SK-N-SH (cell line): ENCODE data around the gene PGM5. TPM values are rescaled to one million over a fixed set of nuclear protein-coding genes. Genes with fewer than 3 reads are reported as not detected.

Experiments
- CTCF ChIA-PET: fragments of 300-600, 350-600 bp; formaldehyde crosslinking; extraction: SDS; loops from one replicate; lab custom pipeline; 2021; lab: Yijun Ruan, JAX
- POLR2A ChIA-PET: fragments of 350-600 bp; sonication (Branson Sonifier 250); formaldehyde crosslinking; extraction: SDS; loops from one replicate; lab custom pipeline; 2020; ENCODE audit warnings: antibody characterized with exemption, inconsistent platforms; lab: Yijun Ruan, JAX
- DNase-seq: peaks from one replicate; pipeline ENCODE4 v3.0.0; 2012
- H2AFZ ChIP-seq: fragments of 200-600 bp; sonication (generic); 2 replicates; pipeline ENCODE4 v1.8.1; 2016; ENCODE audit warnings: antibody characterized with exemption, mild to moderate bottlenecking, low read depth
- H3F3A ChIP-seq: fragments of 200-600 bp; sonication (generic); replicated peaks from 2 replicates; pipeline ENCODE3; 2016; ENCODE audit warnings: antibody characterized with exemption, mild to moderate bottlenecking; ENCODE audit not compliant: insufficient read depth
- H3K27ac ChIP-seq, 2 experiments: fragments of 200-500 bp in 1 of 2; fragments of 200-600 bp in 1 of 2; sonication (Bioruptor generic) in 1 of 2; sonication (generic), shearing (Covaris generic) in 1 of 2; 2 replicates each; pipeline versions ENCODE4 v1.5.1 to v1.6.1; 2014 to 2016; ENCODE audit warnings: low read depth in 2 of 2, inconsistent platforms in 1 of 2, low read length in 1 of 2, mild to moderate bottlenecking in 1 of 2, mixed read lengths in 1 of 2
- H3K27me3 ChIP-seq: fragments of 200-600 bp; sonication (generic), shearing (Covaris generic); 2 replicates; pipeline ENCODE4 v1.6.1; 2016; ENCODE audit warnings: mixed run types; ENCODE audit not compliant: insufficient read depth
- H3K36me3 ChIP-seq, 2 experiments: fragments of 200-500 bp in 1 of 2; fragments of 200-600 bp in 1 of 2; sonication (Bioruptor generic) in 1 of 2; sonication (generic) in 1 of 2; replicated peaks in 1 of 2; 2 replicates each; pipeline versions ENCODE3 to v1.5.1; 2014 to 2016; ENCODE audit warnings: low read length in 1 of 2, mild to moderate bottlenecking in 1 of 2; ENCODE audit not compliant: insufficient read depth in 2 of 2, control insufficient read depth in 1 of 2
- H3K4me1 ChIP-seq, 2 experiments: fragments of 200-500 bp in 1 of 2; fragments of 200-600 bp in 1 of 2; sonication (Bioruptor generic) in 1 of 2; sonication (generic), shearing (Covaris generic) in 1 of 2; 2 replicates each; pipeline versions ENCODE4 v1.5.1 to v1.6.1; 2014 to 2016; ENCODE audit warnings: low read depth in 1 of 2, low read length in 1 of 2, mixed run types in 1 of 2; ENCODE audit not compliant: insufficient read depth in 2 of 2, control insufficient read depth in 1 of 2
- H3K4me2 ChIP-seq: fragments of 200-600 bp; sonication (generic), shearing (Covaris generic); 2 replicates; pipeline ENCODE4 v1.6.1; 2017; ENCODE audit warnings: mixed run types
- H3K4me3 ChIP-seq, 2 experiments: fragments of 200-500 bp in 1 of 2; fragments of 200-600 bp in 1 of 2; sonication (Bioruptor generic) in 1 of 2; sonication (generic), shearing (Covaris generic) in 1 of 2; 2 replicates each; pipeline versions ENCODE4 v1.5.1 to v1.8.1; 2014 to 2016; ENCODE audit warnings: low read depth in 2 of 2, inconsistent platforms in 1 of 2, low read length in 1 of 2, mild to moderate bottlenecking in 1 of 2, mixed read lengths in 1 of 2, moderate library complexity in 1 of 2
- H3K79me2 ChIP-seq: fragments of 200-600 bp; sonication (generic); 2 replicates; pipeline ENCODE4 v1.8.1; 2017; ENCODE audit warnings: mild to moderate bottlenecking; ENCODE audit not compliant: insufficient read depth
- H3K9ac ChIP-seq: fragments of 200-600 bp; sonication (generic); 2 replicates; pipeline ENCODE4 v1.6.1; 2017; ENCODE audit warnings: mixed run types
- H3K9me2 ChIP-seq: fragments of 200-600 bp; sonication (generic); 2 replicates; pipeline ENCODE4 v1.6.1; 2017; ENCODE audit warnings: mixed run types
- H3K9me3 ChIP-seq: fragments of 200-600 bp; sonication (generic); 2 replicates; pipeline ENCODE4 v1.6.1; 2017; ENCODE audit warnings: mixed run types, mild to moderate bottlenecking, moderate library complexity
- H4K20me1 ChIP-seq: fragments of 200-600 bp; sonication (generic); 2 replicates; pipeline ENCODE4 v1.6.1; 2017; ENCODE audit warnings: mild to moderate bottlenecking, mixed run types; ENCODE audit not compliant: insufficient read depth
- ELF1 ChIP-seq: IDR thresholded peaks from 2 replicates; pipeline ENCODE4 v1.4.0; 2012
- EP300 ChIP-seq, 2 experiments: IDR thresholded peaks; 2 replicates each; pipeline versions ENCODE4 v1.4.0 to v1.6.1; 2012; ENCODE audit warnings: borderline replicate concordance in 1 of 2, low read depth in 1 of 2, low read length in 1 of 2
- FOSL2 ChIP-seq: IDR thresholded peaks from 2 replicates; pipeline ENCODE4 v1.4.0; 2012; ENCODE audit warnings: low read depth, mild to moderate bottlenecking, moderate library complexity, borderline replicate concordance
- FOXJ3 ChIP-seq: sonication (generic); formaldehyde crosslinking; IDR thresholded peaks from 2 replicates; pipeline ENCODE4 v1.5.1; 2020; ENCODE audit warnings: mild to moderate bottlenecking, missing genetic modification reagents
- GATA2 ChIP-seq: sonication (generic); formaldehyde crosslinking; IDR thresholded peaks from 2 replicates; pipeline ENCODE4 v1.5.0; 2020; ENCODE audit warnings: mild to moderate bottlenecking, missing genetic modification reagents
- MEF2A ChIP-seq: IDR thresholded peaks from 2 replicates; pipeline ENCODE4 v1.4.0; 2012; ENCODE audit warnings: low read depth, borderline replicate concordance
- MXI1 ChIP-seq: IDR thresholded peaks from 2 replicates; pipeline ENCODE4 v1.6.1; 2012; ENCODE audit warnings: mild to moderate bottlenecking, low read depth, low read length, improper control_type of control experiment
- PBX3 ChIP-seq: IDR thresholded peaks from 2 replicates; pipeline ENCODE4; 2012
- RCOR1 ChIP-seq: fragments of 150-350 bp; IDR thresholded peaks from 2 replicates; pipeline ENCODE4 v1.6.1; 2017; ENCODE audit warnings: antibody characterized with exemption, low read length
- RXRA ChIP-seq: IDR thresholded peaks from 2 replicates; pipeline ENCODE4 v1.4.0; 2012; ENCODE audit warnings: low read depth, mild to moderate bottlenecking, borderline replicate concordance
- SMC3 ChIP-seq: IDR thresholded peaks from 2 replicates; pipeline ENCODE4 v1.6.1; 2012; ENCODE audit warnings: low read depth, low read length, improper control_type of control experiment
- TCF12 ChIP-seq: IDR thresholded peaks from 2 replicates; pipeline ENCODE4 v1.4.0; 2012
- TEAD4 ChIP-seq: IDR thresholded peaks from 2 replicates; pipeline ENCODE4 v1.4.0; 2012; ENCODE audit warnings: mild to moderate bottlenecking, borderline replicate concordance; ENCODE audit not compliant: insufficient read depth
- USF1 ChIP-seq: IDR thresholded peaks from 2 replicates; pipeline ENCODE4 v1.4.0; 2012; ENCODE audit warnings: low read depth, borderline replicate concordance
- whole genome bisulfite sequencing: methylation state at CpG from one replicate; pipeline ENCODE4 v1.1.6; 2017; ENCODE audit warnings: low lambda C conversion rate; 5-methylcytosine and 5-hydroxymethylcytosine counted together
- polyA plus RNA-seq, 3 experiments: library from polyadenylated mRNA; depleted of rRNA; stranded (reverse); fragments of >200 nt; gene quantifications; 2 replicates each; pipeline ENCODE4 v1.2.3, GENCODE V29; 2012
- TF ChIP-seq, protein P1 (sequence below): fragments of 200-600 bp; sonication (generic); IDR thresholded peaks from 2 replicates; pipeline ENCODE4 v1.6.1; 2017; ENCODE audit warnings: antibody characterized with exemption, mild to moderate bottlenecking, moderate library complexity
- TF ChIP-seq, protein P2 (sequence below): fragments of 150-350 bp; IDR thresholded peaks from 2 replicates; pipeline ENCODE4 v1.6.1; 2016; ENCODE audit warnings: mild to moderate bottlenecking, low read depth, low read length

The PGM5 gene
- polyA plus RNA-seq, 1 of the 3 experiments (the other 2 are of a cell fraction): not detected

GRCh38 chr9:68428481-68428880 is 72.1 kb downstream of the PGM5 start:
- no peak overlapping the region for H3K9ac ChIP-seq
- WGBS: 7% methylated on average over 2 of the region's 2 CpGs
- H3K4me3 ChIP-seq: no peak overlapping the region
- H3K27me3 ChIP-seq: no peaks in the 10 kb centered on the region
- no peak for DNase-seq
- H3K9me3 ChIP-seq: no peaks in the 10 kb centered on the region
- H3K4me2 ChIP-seq: no peak overlapping the region
- no peak for TF ChIP-seq MEF2A
- no peak for TF ChIP-seq RXRA
- no peak for TF ChIP-seq EP300 (IDR thresholded peaks at IDR 0.05; ENCODE audit: borderline replicate concordance in 1 of 2, low read depth in 1 of 2, low read length in 1 of 2)
- TF ChIP-seq, protein P1, sequence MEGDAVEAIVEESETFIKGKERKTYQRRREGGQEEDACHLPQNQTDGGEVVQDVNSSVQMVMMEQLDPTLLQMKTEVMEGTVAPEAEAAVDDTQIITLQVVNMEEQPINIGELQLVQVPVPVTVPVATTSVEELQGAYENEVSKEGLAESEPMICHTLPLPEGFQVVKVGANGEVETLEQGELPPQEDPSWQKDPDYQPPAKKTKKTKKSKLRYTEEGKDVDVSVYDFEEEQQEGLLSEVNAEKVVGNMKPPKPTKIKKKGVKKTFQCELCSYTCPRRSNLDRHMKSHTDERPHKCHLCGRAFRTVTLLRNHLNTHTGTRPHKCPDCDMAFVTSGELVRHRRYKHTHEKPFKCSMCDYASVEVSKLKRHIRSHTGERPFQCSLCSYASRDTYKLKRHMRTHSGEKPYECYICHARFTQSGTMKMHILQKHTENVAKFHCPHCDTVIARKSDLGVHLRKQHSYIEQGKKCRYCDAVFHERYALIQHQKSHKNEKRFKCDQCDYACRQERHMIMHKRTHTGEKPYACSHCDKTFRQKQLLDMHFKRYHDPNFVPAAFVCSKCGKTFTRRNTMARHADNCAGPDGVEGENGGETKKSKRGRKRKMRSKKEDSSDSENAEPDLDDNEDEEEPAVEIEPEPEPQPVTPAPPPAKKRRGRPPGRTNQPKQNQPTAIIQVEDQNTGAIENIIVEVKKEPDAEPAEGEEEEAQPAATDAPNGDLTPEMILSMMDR: no peak
- H3K4me1 ChIP-seq: no peaks in the 10 kb centered on the region
- H3K79me2 ChIP-seq: no peaks in the 10 kb centered on the region
- no peaks in the 10 kb centered on the region for H4K20me1 ChIP-seq
- no peak overlapping the region for H3K27ac ChIP-seq
- no peak overlapping the region for H2AFZ ChIP-seq
- H3K36me3 ChIP-seq: no peaks in the 10 kb centered on the region
- ChIA-PET CTCF (no interaction called here), POLR2A (no interaction called here)
- no peaks in the 10 kb centered on the region for H3K9me2 ChIP-seq
- H3F3A ChIP-seq: no peaks in the 10 kb centered on the region

DNA sequence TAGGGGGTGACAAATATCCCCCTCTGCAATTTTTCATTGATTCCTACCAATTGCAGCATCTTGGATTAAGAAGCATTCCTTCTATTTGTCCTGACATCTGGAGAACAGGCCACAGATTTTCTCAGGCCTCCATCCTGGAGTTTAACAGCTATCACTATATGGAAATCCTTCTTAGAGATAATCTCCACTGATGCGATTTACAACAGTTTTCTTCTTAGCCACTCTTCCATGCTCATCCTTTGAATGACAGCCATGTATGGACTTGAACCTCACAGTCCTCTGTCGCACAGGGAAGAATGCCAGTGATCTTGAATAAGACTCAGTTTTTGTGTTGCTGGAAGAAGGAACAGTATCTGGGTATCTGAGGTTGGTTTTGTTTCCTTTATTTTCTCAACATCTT is 73.2 kb downstream of the PGM5 start:
- POLR2A ChIA-PET: no interaction called here
- no peak overlapping the region for H3K27ac ChIP-seq
- H3K4me3 ChIP-seq: no peak overlapping the region
- no peak overlapping the region for H3K4me2 ChIP-seq
- H3F3A ChIP-seq: no peaks in the 10 kb centered on the region
- CTCF ChIA-PET: interaction anchor here (0.6 kb wide), 1 partner anchor 13 kb away, joined by 3 read pairs; no protein-coding TSS in a partner anchor
- no peaks in the 10 kb centered on the region for H3K9me2 ChIP-seq
- TF ChIP-seq RCOR1: no peak
- H3K27me3 ChIP-seq: no peaks in the 10 kb centered on the region
- H3K79me2 ChIP-seq: no peaks in the 10 kb centered on the region
- WGBS: 25% methylated on average over 2 of the region's 2 CpGs
- no peak overlapping the region for H2AFZ ChIP-seq
- H3K4me1 ChIP-seq: no peaks in the 10 kb centered on the region
- DNase-seq: no peak
- no peaks in the 10 kb centered on the region for H3K9me3 ChIP-seq
- no peak overlapping the region for H3K9ac ChIP-seq
- H3K36me3 ChIP-seq: no peaks in the 10 kb centered on the region
- no peaks in the 10 kb centered on the region for H4K20me1 ChIP-seq

GRCh38 chr9:68431307-68431706 is 74.9 kb downstream of the PGM5 start:
- CTCF ChIA-PET: no interaction called here
- no peaks in the 10 kb centered on the region for H3K79me2 ChIP-seq
- H4K20me1 ChIP-seq: no peaks in the 10 kb centered on the region
- H3F3A ChIP-seq: no peaks in the 10 kb centered on the region
- DNase-seq: no peak
- no peak overlapping the region for H2AFZ ChIP-seq
- no peak for TF ChIP-seq FOSL2
- no peak for TF ChIP-seq USF1
- no peak for TF ChIP-seq FOXJ3 (CRISPR knock-in tag)
- no peak for TF ChIP-seq MXI1
- no peak for TF ChIP-seq SMC3
- no peak for TF ChIP-seq GATA2 (CRISPR knock-in tag)
- TF ChIP-seq PBX3: no peak
- TF ChIP-seq EP300 (IDR thresholded peaks at IDR 0.05; ENCODE audit: borderline replicate concordance in 1 of 2, low read depth in 1 of 2, low read length in 1 of 2): no peak
- TF ChIP-seq, protein P2, sequence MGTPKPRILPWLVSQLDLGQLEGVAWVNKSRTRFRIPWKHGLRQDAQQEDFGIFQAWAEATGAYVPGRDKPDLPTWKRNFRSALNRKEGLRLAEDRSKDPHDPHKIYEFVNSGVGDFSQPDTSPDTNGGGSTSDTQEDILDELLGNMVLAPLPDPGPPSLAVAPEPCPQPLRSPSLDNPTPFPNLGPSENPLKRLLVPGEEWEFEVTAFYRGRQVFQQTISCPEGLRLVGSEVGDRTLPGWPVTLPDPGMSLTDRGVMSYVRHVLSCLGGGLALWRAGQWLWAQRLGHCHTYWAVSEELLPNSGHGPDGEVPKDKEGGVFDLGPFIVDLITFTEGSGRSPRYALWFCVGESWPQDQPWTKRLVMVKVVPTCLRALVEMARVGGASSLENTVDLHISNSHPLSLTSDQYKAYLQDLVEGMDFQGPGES: no peak
- no peak for TF ChIP-seq TCF12
- no peak for TF ChIP-seq TEAD4
- no peak for TF ChIP-seq ELF1
- no peak for TF ChIP-seq RXRA
- TF ChIP-seq, all 33 proteins: peak for 0
- Histone ChIP-seq H3K4me2 (no peak overlapping the region), H3K9ac (no peak overlapping the region), H3K9me2 (no peaks in the 10 kb centered on the region), H3K4me3 (no peak overlapping the region), H3K36me3 (no peaks in the 10 kb centered on the region), H3K4me1 (no peaks in the 10 kb centered on the region), H3K27ac (no peak overlapping the region), H3K9me3 (no peaks in the 10 kb centered on the region), H3K27me3 (no peaks in the 10 kb centered on the region)
- POLR2A ChIA-PET: no interaction called here
- WGBS: 7% methylated on average over 1 of the region's 1 CpG
